Ectodermal cell (in vitro differentiated cells): ENCODE measurements around the gene CFAP300.
A peak's percentile ranks its signal among the peaks of the same experiment; 100 is the strongest.

ENCODE experiments used
- H3K27ac ChIP-seq: 2 replicates; pipeline ENCODE4 v1.7.0; 2013; ENCODE audit warnings: mild to moderate bottlenecking, low read depth, low read length; ENCODE audit not compliant: insufficient read depth, poor library complexity, severe bottlenecking
- H3K27me3 ChIP-seq: 2 replicates; pipeline ENCODE4 v1.7.0; 2013; ENCODE audit warnings: mild to moderate bottlenecking, low read length; ENCODE audit not compliant: insufficient read depth, control insufficient read depth, poor library complexity, severe bottlenecking
- H3K36me3 ChIP-seq: one replicate; pipeline ENCODE4 v1.7.0; 2013; ENCODE audit warnings: low read length; ENCODE audit not compliant: control insufficient read depth, insufficient read depth
- H3K4me1 ChIP-seq: one replicate; pipeline ENCODE4 v1.7.0; 2013; ENCODE audit warnings: low read length; ENCODE audit not compliant: control insufficient read depth, insufficient read depth
- H3K4me3 ChIP-seq: 2 replicates; pipeline ENCODE4 v1.7.0; 2013; ENCODE audit warnings: low read depth, low read length, control low read depth; ENCODE audit not compliant: insufficient read depth
- H3K9me3 ChIP-seq: 2 replicates; pipeline ENCODE4 v1.7.0; 2013; ENCODE audit warnings: mild to moderate bottlenecking, low read length, moderate library complexity; ENCODE audit not compliant: control insufficient read depth
- WGBS, 2 experiments: methylation state at CpG; one replicate each; pipeline ENCODE4 v1.1.7; 2013; ENCODE audit warnings: missing lambda C conversion rate in 2 of 2; 5-methylcytosine and 5-hydroxymethylcytosine counted together

CFAP300 gene

GRCh38 chr11:102110761-102111010, 63.4 kb downstream of the CFAP300 start:
- Histone ChIP-seq H3K9me3 (no peaks in the 10 kb centered on the region), H3K4me3 (peak overlapping the region; percentile 91), H3K27me3 (peaks cover 8% of the 10 kb centered on the region), H3K4me1 (peaks cover 17% of the 10 kb centered on the region), H3K27ac (peak overlapping the region; percentile 97), H3K36me3 (no peaks in the 10 kb centered on the region)
- WGBS, 2 experiments = 0 to 1% methylated on average over 31 of the region's 31 CpGs

GRCh38 chr11:102111011-102111786, 64.0 kb downstream of the CFAP300 start:
- peak overlapping the region; percentile 97 for H3K27ac ChIP-seq
- WGBS, 2 experiments = 0% methylated on average over 55 to 59 of the region's 61 CpGs
- peaks cover 22% of the 10 kb centered on the region for H3K4me1 ChIP-seq
- no peaks in the 10 kb centered on the region for H3K9me3 ChIP-seq
- H3K4me3 ChIP-seq = peak overlapping the region; percentile 91
- no peaks in the 10 kb centered on the region for H3K36me3 ChIP-seq
- peaks cover 8% of the 10 kb centered on the region for H3K27me3 ChIP-seq

- Histone ChIP-seq H3K27ac (peak overlapping the region; percentile 97), H3K27me3 (peaks cover 11% of the 10 kb centered on the region), H3K36me3 (no peaks in the 10 kb centered on the region), H3K4me3 (peak overlapping the region; percentile 91), H3K4me1 (peaks cover 24% of the 10 kb centered on the region), H3K9me3 (no peaks in the 10 kb centered on the region)
- 0% methylated on average over 17 to 20 of the region's 20 CpGs for WGBS, 2 experiments
Measured at GRCh38 chr11:102111787-102112508, 64.7 kb downstream of the CFAP300 start.

- no peaks in the 10 kb centered on the region for H3K9me3 ChIP-seq
- H3K27ac ChIP-seq = peak overlapping the region; percentile 97
- H3K4me1 ChIP-seq = peaks cover 24% of the 10 kb centered on the region
- H3K36me3 ChIP-seq = no peaks in the 10 kb centered on the region
- H3K27me3 ChIP-seq = peaks cover 14% of the 10 kb centered on the region
- peak overlapping the region; percentile 91 for H3K4me3 ChIP-seq
- WGBS, 2 experiments = 6 to 7% methylated on average over 5 of the region's 5 CpGs
Measured at GRCh38 chr11:102112509-102112821, 65.2 kb downstream of the CFAP300 start.

GRCh38 chr11:102114032-102114431, 66.8 kb downstream of the CFAP300 start:
- peaks cover 7% of the 10 kb centered on the region for H3K27me3 ChIP-seq
- no peak overlapping the region for H3K27ac ChIP-seq
- H3K36me3 ChIP-seq = no peaks in the 10 kb centered on the region
- no peaks in the 10 kb centered on the region for H3K9me3 ChIP-seq
- WGBS, 2 experiments = 57 to 65% methylated on average over 4 of the region's 4 CpGs
- H3K4me3 ChIP-seq = no peak overlapping the region
- H3K4me1 ChIP-seq = peaks cover 34% of the 10 kb centered on the region

GRCh38 chr11:102115557-102115956, 68.3 kb downstream of the CFAP300 start:
- Histone ChIP-seq H3K4me3 (no peak overlapping the region), H3K9me3 (no peaks in the 10 kb centered on the region), H3K27ac (no peak overlapping the region), H3K36me3 (no peaks in the 10 kb centered on the region), H3K4me1 (peaks cover 48% of the 10 kb centered on the region), H3K27me3 (peaks cover 7% of the 10 kb centered on the region)

GRCh38 chr11:102116453-102117205, 69.4 kb downstream of the CFAP300 start:
- 93 to 95% methylated on average over 1 to 2 of the region's 2 CpGs for WGBS, 2 experiments
- peaks cover 7% of the 10 kb centered on the region for H3K27me3 ChIP-seq
- H3K36me3 ChIP-seq = no peaks in the 10 kb centered on the region
- no peak overlapping the region for H3K4me3 ChIP-seq
- H3K9me3 ChIP-seq = no peaks in the 10 kb centered on the region
- no peak overlapping the region for H3K27ac ChIP-seq
- H3K4me1 ChIP-seq = peaks cover 50% of the 10 kb centered on the region

GRCh38 chr11:102117472-102118113, 70.4 kb downstream of the CFAP300 start:
- WGBS, 2 experiments = 78 to 81% methylated on average over 4 of the region's 4 CpGs
- no peaks in the 10 kb centered on the region for H3K36me3 ChIP-seq
- no peak overlapping the region for H3K4me3 ChIP-seq
- H3K27ac ChIP-seq = no peak overlapping the region
- H3K4me1 ChIP-seq = peaks cover 50% of the 10 kb centered on the region
- H3K27me3 ChIP-seq = peaks cover 7% of the 10 kb centered on the region
- no peaks in the 10 kb centered on the region for H3K9me3 ChIP-seq

GRCh38 chr11:102118937-102119336, 71.7 kb downstream of the CFAP300 start:
- no peaks in the 10 kb centered on the region for H3K9me3 ChIP-seq
- H3K36me3 ChIP-seq = peaks cover 2% of the 10 kb centered on the region
- 0 to 5% methylated on average over 1 to 3 of the region's 3 CpGs for WGBS, 2 experiments
- peak overlapping the region; percentile 5 for H3K4me3 ChIP-seq
- H3K27ac ChIP-seq = no peak overlapping the region
- H3K27me3 ChIP-seq = peaks cover 7% of the 10 kb centered on the region
- peaks cover 46% of the 10 kb centered on the region for H3K4me1 ChIP-seq

GRCh38 chr11:102119997-102120396, 72.8 kb downstream of the CFAP300 start:
- Histone ChIP-seq H3K4me3 (no peak overlapping the region), H3K9me3 (no peaks in the 10 kb centered on the region), H3K36me3 (peaks cover 7% of the 10 kb centered on the region), H3K27ac (peak overlapping the region; percentile 72), H3K4me1 (peaks cover 36% of the 10 kb centered on the region), H3K27me3 (peaks cover 7% of the 10 kb centered on the region)
- 24 to 27% methylated on average over 4 of the region's 4 CpGs for WGBS, 2 experiments
